K562 (cell line): ENCODE results near the gene DKKL1. TPM values are rescaled to one million over a fixed set of nuclear protein-coding genes. Genes with fewer than 3 reads are reported as not detected.

Source experiments
- CBFA2T3 ChIP-seq: fragments of 450-650 bp; IDR thresholded peaks from 2 replicates; pipeline ENCODE4 v1.6.1; 2017
- CBX1 ChIP-seq: sonication (generic); IDR thresholded peaks from 2 replicates; pipeline ENCODE4 v1.6.1; 2016; ENCODE audit warnings: antibody characterized with exemption, low read depth, mild to moderate bottlenecking
- CEBPG ChIP-seq, 3 experiments: fragments of 200-800 bp in 1 of 3; sonication (Bioruptor generic) in 1 of 3; sonication (generic) in 1 of 3; formaldehyde crosslinking in 1 of 3; IDR thresholded peaks in 2 of 3; conservative IDR thresholded peaks in 1 of 3; 2 replicates each; pipeline versions ENCODE4 v1.6.1 to v1.8.0; 2016 to 2022; ENCODE audit warnings: missing compliant biosample characterization in 2 of 3, missing genetic modification characterization in 2 of 3, mild to moderate bottlenecking in 1 of 3, missing genetic modification reagents in 1 of 3
- CEBPZ ChIP-seq: fragments of 150-350 bp; IDR thresholded peaks from 2 replicates; pipeline ENCODE4 v1.6.1; 2014; ENCODE audit warnings: low read depth, mild to moderate bottlenecking, low read length, borderline replicate concordance
- JUNB ChIP-seq: fragments of 450-650 bp; formaldehyde crosslinking; conservative IDR thresholded peaks from 2 replicates; pipeline ENCODE4 v1.4.0; 2020; ENCODE audit warnings: mild to moderate bottlenecking
- KLF6 ChIP-seq: fragments of 250-450 bp; sonication (Bioruptor Pico); IDR thresholded peaks from 2 replicates; pipeline ENCODE4 v1.4.0; 2020; ENCODE audit warnings: mild to moderate bottlenecking, moderate library complexity, borderline replicate concordance
- MBD1 ChIP-seq: fragments of 250-450 bp; sonication (Bioruptor Pico); IDR thresholded peaks from 2 replicates; pipeline ENCODE4 v1.8.0; 2022; ENCODE audit warnings: inconsistent platforms
- OTX1 ChIP-seq: fragments of 450-650 bp; formaldehyde crosslinking; IDR thresholded peaks from 2 replicates; pipeline ENCODE4 v1.4.0; 2022; ENCODE audit warnings: mild to moderate bottlenecking
- RCOR1 ChIP-seq, 2 experiments: IDR thresholded peaks; 2 replicates each; pipeline ENCODE4 v1.6.1; 2012; ENCODE audit warnings: low read depth in 2 of 2, low read length in 2 of 2, borderline replicate concordance in 1 of 2, improper control_type of control experiment in 1 of 2
- ZNF384 ChIP-seq: IDR thresholded peaks from 2 replicates; pipeline ENCODE4 v1.6.1; 2012; ENCODE audit warnings: low read depth, low read length, improper control_type of control experiment
- polyA plus RNA-seq, 8 experiments: library from polyadenylated mRNA; depleted of rRNA in 4 of 8; stranded (reverse) in 5 of 8; unstranded in 3 of 8; fragments of >200 nt; fragmentation: Nextera tagmentation in 2 of 8; fragmentation: Illumina TruSeq in 1 of 8; extraction: Ambion mirVana in 2 of 8; extraction: Trizol in 1 of 8; gene quantifications; 2 replicates each; pipeline versions ENCODE4 v1.2.1 to v1.2.3, GENCODE V29; 2011 to 2014; ENCODE audit warnings: inconsistent platforms in 1 of 8, missing spikeins in 1 of 8
- total RNA-seq, 7 experiments: library from RNA; depleted of rRNA in 6 of 7; stranded (reverse); fragments of >200 nt in 6 of 7; fragmentation: Illumina TruSeq in 2 of 7; extraction: Trizol in 2 of 7; gene quantifications; 2 replicates each; pipeline versions ENCODE4 v1.2.1 to v1.2.3, GENCODE V29; 2011 to 2021; ENCODE audit warnings: low replicate concordance in 1 of 7

The DKKL1 gene
- total and polyA plus RNA-seq, 9 of the 15 experiments (the other 6 are each of a cell fraction or from before 2014, with no cell fraction given) = 0.15 to 1.7 (median 0.52) TPM

DNA sequence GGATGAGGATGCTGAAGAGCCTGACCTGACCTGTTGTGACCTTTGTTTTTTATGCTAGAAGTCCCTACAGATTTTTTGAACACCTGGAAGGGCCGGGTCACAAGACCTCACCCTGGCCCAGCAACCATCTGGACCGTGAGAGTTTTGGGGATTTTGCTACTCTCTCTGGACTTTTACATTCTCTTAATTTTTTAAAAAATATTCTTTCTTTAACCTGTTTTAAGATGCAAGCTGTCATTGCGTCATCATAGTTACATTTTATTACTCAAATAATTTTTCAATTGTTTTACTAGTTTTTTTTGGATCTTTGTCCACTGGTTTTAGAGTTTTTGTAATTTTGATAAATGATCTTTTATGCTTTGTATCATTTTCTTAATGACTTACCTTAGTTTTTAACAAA, 7.5 kb downstream of the DKKL1 start (continued):
- TF ChIP-seq MBD1 (no peak), RCOR1 (IDR thresholded peaks at IDR 0.05; ENCODE audit: borderline replicate concordance in 1 of 2, low read depth in 2 of 2, low read length in 2 of 2) (no peak), ZNF384 (no peak), CBFA2T3 (no peak), KLF6 (CRISPR knock-in tag) (no peak), CBX1 (no peak), OTX1 (CRISPR knock-in tag) (no peak), CEBPG (CRISPR knock-in tag; IDR thresholded peaks at IDR 0.05) (no peak), CEBPG (tag; conservative IDR thresholded peaks at IDR 0.05 in 1 of 2, IDR thresholded peaks at IDR 0.05 in 1 of 2) (peak; percentile 67 to 73), JUNB (CRISPR knock-in tag) (no peak), CEBPZ (no peak)
